HG03064 (cell line): ENCODE results near the gene PRM1.

Experiments
- ATAC-seq: cut with Tn5 transposase; IDR thresholded peaks from one replicate; pipeline ENCODE4 v1.9.1; 2021; ENCODE audit warnings: low read depth; ENCODE audit not compliant: unreplicated experiment

Gene PRM1

GRCh38 chr16:11239644-11240632 is 41.2 kb downstream of the PRM1 start:
- ATAC-seq, result no peak

DNA sequence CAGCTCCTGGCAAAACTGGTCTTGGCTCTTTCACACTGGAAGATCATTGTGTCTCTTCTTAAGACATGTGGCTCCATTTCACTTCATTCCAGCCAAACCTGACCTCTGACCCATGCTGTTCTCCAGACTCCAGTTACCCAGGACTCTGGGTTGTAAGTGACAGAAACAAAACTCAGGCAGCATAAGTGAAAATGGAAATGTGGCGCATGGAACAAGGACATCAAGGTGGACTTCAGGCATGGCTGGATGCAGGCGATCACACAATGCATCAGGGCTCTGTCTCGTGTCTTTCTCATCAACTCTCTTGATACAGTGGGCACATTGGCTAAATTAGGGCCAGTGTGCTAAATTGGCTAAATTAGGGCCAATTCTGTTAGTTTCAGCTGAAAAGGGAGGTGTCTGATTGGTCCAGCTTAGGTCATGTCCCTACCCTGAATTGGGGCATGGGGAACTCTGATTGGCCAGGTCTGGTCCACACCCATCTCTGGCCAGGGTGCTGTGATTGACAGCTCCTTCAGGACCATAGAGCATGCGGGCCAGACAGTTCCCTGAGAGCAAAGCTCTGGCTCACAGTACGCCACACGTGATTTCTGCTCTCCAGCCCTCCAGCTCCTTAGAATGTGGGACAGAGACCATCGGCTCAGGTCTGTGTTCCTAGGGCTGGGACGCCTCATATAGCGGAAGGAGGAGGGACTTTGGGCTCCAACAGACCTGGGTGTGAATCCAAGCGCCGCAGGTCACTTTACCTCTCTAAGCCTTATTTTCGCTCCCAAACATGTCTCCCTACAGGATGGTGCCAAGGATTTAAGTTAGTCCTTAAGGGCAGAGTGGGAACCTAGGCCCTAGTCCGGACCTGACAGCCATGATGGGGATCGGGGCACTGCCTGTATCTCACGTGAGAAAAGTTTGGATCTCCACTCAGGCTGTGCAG is 42.6 kb downstream of the PRM1 start:
- ATAC-seq, result no peak

- no peak for ATAC-seq
Measured at GRCh38 chr16:11236461-11237254, 44.5 kb downstream of the PRM1 start.

DNA sequence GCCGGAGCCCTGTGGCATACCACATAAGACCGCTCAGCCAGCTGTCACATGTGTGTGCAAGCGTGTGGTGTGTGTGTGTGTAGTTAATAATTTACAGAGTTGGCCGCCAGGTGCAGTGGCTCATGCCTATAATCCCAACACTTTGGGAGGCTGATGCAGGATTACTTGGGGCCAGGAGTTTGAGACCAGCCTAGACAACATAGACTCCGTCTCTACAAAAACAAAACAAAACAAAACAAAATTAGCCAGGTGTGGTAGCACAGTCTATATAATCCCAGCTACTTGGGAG is 45.5 kb downstream of the PRM1 start:
- ATAC-seq, result no peak

DNA sequence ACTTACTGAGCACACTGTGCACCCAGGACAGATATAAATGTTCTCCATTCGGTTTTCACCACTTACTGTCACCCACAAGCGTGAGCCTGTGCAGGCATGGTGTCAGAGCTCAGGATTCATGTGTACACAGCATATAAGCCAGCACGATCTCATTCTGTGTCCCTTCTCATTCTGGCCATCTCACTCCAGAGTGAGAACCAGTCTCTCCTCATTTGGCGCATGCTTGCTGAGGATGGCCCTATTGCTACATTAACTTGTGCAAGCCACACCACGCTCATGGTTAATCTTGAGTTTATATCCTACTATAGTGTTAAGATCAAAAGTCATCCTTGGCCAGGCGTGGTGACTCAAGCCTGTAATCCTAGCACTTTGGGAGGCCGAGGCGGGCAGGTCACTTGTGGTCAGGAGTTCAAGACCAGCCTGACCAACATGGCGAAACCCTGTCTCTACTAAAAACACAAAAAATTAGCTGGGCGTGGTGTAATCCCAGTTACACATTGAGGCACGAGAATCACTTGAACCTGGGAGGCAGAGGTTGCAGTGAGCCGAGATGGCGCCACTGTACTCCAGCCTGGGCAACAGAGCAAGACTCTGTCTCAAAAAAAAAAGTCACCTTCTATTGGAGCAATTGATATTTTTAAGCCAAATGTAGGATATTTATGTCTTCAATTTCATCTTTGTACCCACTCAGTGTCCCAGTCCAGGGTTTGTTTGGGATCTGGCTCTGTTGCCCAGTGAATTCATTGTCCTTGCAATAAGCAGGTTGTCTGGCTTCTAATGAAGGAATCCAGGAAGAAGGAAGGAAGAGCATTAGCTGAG is 46.0 kb downstream of the PRM1 start:
- no peak for ATAC-seq

DNA sequence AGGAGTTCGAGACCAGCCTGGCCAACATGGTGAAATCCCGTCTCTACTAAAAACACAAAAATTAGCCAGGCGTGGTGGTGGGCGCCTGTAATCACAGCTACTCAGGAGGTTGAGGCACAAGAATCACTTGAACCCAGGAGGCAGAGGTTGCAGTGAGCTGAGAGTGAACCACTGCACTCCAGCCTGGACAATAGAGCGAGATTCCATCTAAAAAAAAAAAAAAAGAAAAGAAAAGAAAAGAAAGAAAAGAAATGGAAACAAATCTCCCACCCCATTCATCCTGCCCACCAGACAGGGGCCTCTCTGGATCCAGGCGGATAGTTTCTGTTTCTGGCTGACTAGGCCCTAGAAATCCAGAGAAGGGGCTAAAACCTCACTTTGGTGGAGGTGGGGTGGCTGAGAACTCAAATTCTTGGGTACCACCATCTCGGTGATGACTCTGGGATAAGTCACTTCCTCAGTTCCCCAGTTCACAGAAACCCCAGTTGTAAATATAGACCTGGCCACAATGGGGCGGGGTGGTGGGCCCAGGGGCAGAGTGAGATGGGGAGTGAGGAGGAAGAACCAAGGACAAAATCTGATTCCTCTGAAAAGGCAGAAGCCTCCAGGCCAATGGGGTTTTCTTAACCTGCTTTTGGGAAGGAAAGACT is 47.3 kb downstream of the PRM1 start:
- no peak for ATAC-seq

DNA sequence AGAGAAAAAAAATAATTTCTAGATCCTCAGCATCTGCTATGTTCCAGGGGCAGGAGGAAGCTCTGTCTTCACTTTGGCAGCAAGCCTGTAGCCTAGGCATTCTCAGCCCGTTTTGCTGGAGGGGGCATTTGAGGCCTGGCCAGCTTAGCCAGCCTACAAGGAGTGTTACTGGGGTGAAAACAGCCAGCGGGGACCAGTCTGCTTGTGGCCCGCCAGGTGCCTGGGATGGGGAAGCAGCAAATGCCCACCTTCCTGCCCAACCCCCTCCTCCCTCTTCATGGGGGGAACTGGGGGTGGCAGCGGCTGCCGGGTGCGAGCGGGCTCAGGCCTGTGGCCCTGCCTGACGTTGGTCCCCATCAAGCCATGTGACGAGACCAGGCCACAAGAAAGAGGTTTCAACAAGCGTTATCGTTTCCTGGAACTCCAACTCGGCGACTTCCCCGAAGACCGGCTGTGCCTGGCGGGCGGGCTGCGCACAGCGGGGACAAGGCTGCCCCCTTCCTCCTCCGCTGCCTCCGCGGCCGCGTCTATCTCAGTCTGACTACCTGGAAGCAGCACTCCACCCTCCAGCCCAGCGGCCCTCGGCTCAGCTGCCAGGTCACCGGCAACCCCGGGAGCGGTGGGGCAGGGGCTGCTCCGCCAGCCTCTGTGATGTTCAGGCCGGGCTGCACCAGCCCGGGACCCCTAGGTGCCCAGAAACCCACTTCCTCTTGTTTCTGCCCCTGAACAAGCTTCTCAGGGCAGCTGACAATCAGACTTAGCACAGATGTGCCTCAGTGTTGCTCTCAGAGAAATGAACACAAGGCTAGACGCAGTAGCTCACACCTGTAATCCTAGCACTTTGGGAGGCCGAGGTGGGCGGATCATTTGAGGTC is 48.0 kb downstream of the PRM1 start:
- no peak for ATAC-seq

- no peak for ATAC-seq
Measured at GRCh38 chr16:11232302-11232851, 48.8 kb downstream of the PRM1 start.

DNA sequence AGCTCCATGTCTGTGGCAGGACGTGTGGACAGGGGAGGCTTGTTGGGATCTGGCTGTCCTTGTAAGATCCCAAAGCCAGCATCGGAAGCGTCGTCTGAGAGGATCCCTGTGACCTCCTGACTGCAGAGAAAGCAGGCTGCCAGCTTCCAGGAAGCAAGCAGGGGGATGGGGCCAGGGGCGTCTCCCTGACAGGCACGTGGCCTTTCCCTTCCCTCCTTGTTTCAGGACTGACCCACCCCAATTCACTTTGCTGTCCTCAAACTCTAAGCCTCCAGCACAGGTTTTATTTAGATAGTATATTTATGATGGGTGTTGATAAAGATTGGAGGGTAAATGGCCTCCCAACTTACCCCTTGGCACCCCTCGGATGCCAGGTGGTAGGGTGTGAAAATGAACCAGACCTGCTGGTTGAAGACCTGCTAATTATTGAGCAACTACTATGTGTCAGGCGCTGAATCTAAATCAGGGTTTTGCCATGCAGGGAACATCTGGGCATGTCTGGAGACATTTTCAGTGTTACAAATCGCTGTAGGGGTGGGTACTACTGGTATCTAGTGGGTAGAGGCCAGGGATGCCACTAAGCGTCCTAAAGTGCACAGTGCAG is 49.7 kb downstream of the PRM1 start:
- ATAC-seq, result no peak
